Left renal cortex interstitium (tissue), 4 donors: ENCODE results near the gene ARMH2. TPM values are rescaled to one million over a fixed set of nuclear protein-coding genes. Genes with fewer than 3 reads are reported as not detected.

ENCODE experiments used
- DNase-seq, 4 donors: peaks; one replicate each; pipeline ENCODE4 v3.0.0-alpha.2; 2013; ENCODE audit warnings: low read depth in 4 of 4, low spot score in 2 of 4, missing footprints in 1 of 4
- polyA plus RNA-seq, 4 donors: library from polyadenylated mRNA; unstranded; fragments of 120-200 nt; gene quantifications; one replicate each; pipeline ENCODE4 v1.2.1, GENCODE V29; 2013; ENCODE audit not compliant: insufficient read length in 4 of 4

ARMH2 gene
- not detected for polyA plus RNA-seq

DNA sequence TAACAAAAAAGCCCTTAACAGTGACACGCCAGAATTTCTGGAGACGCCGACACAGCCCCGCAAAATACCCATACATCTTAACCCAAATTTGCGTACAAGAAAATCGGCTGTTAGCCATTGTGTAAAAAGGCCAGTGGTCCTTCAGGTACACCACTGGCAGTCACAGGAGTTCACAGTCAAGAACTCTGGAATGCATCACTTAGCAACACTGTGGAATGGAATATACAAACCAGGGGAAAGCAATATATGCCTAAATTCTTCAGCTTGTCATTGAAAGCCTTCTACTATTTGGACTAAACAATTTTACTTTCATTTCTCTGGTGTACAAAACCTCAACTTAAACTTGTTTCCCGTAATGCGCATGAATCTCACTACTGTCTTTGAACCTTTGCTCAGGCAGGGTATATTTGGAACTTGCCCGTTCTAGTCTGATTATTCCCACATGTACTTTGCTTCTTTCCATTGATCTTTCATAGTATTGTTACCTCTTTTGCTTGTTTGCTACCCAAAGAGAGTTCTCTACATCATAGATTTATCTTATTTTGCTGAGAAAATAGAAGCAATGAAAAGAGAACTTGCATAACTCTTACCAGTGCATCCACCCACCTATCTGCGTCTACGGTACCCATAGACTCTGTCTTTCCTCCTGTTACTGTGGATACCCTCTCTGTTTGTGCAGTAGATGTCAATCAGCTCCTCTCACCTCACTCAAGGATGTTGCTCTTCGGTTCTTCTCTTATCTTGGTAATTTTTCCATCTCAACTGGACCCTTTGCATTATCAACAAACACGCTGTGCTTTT lies at the start of gene ARMH2:
TSS of gene ARMH2 (minus strand) at position 178 of the 801 bp plus-strand sequence. CDS start at position 118, 60 bp downstream.
- DNase-seq, result no peak

DNA sequence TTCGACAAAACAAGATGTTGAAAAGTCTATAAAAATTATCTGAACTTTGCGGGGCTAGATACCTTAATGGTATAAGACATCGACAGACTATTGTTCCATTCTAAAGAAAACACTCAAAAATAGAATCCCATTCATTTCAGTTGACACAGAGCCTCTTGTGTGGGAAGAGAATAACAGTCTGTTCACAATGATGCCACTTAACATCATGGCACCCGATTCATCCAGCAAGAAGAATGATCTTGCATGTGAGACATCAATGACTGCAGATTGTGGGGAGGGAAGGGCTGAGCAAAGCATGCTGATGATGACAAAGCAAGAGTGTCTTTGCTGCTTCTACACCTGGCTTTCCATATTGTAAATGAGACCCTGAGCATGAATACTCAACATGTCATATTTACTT lies 49.7 kb upstream of the ARMH2 start:
- no peak for DNase-seq

DNA sequence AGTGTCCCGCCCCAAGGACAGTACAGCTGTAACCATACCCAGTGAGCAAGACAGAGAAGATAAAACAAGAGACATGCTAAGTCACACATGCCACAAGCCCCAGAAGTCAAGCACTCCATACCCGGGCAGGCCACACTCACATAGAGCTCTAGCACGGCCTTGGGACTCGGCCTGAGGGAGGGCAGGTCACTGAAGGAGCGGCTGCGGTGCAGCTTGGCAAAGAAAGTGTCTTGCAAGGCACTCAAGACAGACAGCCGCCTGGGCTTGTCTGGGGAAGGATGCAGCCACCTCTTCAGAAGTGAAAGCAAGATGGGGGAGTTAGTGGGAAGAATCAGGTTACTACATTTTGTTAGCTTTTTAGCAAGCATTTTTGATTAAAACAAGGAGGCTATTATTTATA lies 48.7 kb upstream of the ARMH2 start:
- no peak for DNase-seq

DNA sequence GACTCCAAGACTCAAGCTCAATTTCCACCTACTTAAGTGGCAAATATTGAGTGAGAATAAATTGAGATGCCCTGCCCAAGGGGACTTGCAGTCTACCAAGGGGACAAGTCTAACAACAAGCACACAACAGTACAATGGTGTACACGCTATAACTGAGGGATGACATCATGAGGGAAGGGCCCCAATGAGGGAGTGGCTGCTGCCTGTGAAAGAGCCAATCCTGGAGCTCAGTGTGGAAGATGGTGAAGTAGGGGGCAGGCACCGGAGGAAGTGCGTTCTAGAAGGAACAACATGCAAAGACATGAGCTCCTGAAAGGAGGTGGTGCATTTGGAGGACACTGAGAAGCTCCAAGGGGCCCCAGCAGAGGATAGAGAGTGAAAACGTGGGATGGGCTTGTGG lies 46.9 kb upstream of the ARMH2 start:
- no peak for DNase-seq

DNA sequence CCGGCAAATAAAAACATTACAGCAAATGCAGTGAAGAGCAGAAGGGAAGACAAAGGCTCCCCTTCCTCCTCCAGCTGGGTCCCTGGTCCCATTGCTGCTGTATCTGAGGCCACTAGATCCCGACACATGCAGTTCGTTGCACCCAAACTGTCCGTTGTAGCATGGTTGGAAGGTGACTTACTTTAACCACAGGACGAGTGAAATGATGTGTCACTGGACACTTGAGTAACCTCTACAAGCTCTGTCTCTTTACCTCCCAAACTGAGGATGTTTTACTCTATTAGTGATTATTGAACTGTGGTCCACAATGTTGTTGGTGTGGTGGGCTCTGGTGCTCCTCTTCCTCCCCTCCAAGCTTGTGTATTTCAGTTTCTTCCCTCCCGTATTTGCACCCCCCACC lies 46.2 kb upstream of the ARMH2 start:
- DNase-seq, result no peak

DNA sequence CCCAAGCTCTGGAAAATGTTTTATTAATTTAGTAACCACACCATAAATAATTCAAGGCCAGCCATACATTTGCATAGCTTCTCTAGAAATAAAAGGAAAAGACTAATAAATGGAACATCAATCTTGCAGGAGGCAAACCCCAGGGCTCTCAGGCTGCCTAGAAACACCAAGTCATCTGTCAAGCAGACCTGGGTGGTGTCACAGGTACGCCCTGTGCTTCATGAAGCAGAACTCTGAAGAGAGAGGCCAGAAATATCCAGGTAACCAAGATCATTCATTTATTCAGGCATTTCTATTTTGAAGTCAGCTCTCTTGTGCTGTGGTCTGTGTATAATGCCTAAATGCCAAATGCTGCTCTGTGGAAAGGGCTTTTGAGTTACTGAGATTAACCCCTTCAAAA lies 45.3 kb upstream of the ARMH2 start:
- DNase-seq, result no peak

DNA sequence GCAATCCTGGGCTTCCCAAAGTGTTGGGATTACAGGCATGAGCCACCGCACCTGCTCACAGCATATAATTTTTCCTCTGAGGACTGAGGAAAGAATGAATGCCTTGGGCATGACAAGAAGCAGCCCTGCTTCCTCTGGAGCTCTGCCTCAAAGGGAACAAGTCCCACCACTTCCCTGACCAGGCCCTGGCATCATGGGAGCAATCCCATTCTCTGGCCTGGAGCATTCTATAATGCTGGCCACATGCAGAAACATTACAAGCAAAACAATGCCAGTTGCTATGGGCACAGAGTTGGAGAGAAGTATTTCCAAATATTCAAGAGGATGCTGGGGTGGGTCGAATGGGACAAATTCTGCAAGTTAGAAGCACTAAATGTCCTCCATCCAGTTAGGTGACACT lies 41.5 kb upstream of the ARMH2 start:
- no peak for DNase-seq

DNA sequence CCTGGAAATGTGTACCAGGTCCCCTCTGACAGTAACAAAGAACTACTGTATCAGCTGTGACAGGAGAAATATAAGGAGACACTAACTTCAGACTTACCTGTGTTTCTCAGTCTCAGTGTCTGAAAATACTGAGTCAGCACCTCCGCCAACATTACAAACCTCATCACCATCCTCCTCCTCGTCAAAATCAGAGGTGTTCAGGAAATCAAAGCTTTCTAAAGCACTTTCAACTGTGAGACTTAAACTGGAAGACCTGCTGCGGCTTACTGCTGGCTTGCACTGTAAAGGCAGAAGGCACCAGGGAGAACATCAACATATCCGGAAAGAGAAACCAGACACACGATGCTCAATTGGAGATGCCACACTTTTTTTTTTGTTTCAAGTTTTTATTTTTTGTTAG lies 40.3 kb upstream of the ARMH2 start:
- DNase-seq, result no peak

DNA sequence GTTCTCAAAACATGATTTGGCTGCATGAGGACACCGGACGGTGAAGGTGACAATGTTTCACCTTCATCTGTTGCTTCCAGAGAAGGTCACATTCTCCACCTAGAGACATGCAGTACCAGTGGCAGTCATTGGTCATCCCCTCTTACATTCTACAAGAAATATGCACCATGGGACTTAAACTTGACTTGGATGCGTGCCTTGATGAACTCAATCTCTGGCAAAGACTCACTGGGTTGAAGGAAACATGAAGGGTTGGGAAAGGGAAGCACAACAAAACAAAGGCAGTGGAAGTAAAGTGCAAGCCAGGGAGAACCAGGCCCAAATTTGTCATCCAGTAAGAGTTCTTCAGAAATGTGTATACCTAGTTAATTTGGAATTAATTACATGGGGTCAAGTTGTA lies 39.4 kb upstream of the ARMH2 start:
- DNase-seq, result no peak

DNA sequence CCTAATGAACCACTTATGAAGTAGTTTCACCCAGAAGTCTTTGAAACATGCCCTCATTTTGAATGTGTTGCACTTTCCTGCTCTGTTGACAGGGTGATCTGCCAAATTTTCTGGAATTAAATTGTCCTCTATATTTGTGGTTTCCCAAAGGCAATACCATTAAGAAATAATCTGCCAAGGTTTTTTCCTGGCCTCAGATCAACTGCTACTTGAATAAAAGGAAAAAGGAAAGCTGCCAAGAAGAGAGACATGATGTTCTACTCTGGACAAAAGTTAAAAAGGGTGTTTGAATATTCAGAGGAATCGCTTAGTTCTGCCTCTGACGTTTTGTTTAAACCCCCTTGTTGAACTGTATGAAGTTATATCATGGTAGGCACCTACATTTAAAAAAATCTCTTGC lies 37.4 kb upstream of the ARMH2 start:
- no peak for DNase-seq

DNA sequence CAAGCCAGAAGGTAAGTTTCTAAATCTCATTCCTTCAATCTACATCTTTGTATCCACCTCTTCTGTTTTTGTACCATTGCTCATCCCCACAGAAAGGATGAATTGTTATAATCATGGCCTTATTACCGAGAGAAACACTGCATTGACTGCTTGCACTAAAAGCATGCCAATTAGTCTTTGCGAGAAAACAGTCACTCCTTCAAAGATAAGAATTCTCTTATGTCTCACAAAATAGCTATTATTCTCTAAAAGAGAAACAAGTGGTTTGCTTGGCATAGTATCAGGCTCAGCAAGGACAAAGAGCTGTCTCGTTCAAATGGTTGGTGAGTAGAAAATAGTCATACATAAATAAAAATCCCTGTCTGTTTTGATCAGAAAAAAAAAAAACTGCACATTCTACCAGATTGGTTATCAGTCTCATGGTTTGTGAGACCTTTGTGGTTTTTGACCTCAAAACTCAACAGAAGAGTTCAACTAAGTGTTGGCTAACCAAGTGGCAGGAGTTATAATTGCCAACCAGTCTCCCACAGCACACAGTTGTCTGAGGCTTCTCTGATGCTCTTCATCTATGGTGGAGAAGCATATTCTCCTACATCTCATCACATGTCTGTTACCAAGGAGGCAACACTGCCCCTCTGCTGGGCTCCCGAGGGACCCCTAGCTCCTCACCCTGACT lies 35.1 kb upstream of the ARMH2 start:
- DNase-seq, result no peak

DNA sequence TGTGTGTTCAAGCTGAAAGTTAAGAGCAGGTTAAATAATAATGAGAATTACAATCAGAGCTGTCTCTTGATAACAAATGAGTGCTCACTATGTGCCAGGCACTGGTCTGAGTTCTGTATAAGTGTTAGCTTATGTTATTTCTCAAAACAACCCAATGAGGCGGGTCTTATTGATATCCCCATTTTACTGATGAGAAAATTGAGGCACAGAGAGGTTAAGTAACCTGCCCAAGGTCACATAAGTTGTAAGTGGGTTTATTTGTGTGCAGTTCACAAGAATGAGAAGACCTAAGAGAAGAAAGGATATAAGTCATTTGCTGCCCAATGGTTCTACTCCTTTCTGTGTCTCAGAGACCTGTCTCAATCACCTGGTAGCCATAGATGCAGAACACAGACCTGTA lies 34.1 kb upstream of the ARMH2 start:
- no peak for DNase-seq

DNA sequence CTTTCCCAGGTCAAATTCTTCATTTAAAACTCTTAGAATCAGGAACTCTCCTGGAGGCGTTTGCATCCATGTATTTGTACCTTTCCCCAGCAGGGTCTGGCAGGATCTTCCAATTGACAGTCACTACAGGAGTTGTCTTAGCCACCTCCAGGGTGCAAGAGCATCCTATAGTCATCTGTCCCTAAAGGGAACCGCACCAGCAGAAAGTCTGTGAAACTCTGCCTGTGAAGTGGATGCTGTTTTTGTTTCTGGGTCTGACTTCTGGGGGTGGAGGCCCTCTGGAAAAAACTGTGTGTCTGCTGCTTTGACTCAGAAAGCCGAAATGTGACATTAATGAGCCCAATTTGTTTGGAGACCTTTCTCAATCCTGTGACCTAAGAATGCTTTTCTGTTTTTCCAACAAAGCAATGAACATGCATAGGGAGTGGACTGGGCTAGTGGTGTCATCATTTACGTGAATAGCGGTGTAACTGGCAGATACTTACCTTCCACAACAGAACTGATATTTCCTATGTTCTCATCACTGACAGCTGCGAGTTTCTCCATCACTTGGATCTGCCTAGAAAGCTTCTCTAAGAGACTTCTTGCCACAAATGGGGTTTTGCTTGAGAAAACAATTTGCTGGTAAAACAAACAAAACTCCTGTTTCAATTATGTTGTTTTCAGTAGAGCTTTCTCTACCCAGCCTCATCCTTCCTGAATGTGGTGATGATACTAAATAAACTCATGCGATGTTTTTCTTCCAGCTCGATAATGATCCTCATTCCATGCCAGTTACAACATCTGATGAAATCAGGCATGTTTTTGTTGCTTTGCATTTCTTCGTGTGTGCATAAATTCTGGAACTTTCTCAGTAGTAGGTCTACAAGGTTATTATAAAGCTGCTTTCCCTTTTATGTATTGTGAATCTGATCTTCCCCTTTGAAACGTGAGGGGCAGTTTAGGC lies 33.3 kb upstream of the ARMH2 start:
- no peak for DNase-seq

DNA sequence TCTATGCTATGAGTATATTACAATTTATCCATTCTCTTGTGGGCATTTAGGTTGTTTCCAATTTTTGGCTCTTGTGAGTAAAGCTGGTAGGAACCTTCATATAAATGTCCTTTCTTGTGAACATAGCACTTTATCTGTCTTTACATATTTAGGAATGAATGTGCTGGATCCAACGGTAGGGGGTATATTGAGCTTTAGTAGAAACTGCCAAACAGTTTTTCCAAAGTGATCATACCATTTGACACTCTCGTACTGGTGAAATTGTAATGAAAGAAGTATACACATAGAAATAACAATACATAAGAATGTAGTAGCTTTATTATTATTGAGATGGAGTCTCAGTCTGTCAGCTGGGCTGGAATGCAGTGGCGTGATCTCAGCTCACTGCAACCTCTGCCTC lies 30.9 kb upstream of the ARMH2 start:
- DNase-seq, result no peak

DNA sequence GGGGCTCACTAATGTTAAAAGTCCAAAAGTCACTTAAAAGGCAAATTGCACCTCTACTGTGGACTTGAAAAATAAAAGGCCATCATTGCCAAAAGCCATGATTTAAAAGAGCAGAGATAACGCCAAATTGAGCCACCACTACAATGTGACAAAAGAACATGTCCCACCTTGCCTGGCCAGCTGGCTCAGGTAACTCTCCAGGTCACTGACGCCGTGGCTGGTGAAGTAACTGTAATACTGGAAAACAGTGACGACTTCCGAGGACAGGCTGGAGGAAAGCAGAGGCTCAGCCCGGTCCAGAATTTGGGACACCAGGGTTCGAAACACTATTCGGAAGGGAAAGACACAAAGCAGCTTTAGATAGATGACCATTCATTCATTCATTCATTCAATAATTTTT lies 29.3 kb upstream of the ARMH2 start:
- DNase-seq, result no peak

DNA sequence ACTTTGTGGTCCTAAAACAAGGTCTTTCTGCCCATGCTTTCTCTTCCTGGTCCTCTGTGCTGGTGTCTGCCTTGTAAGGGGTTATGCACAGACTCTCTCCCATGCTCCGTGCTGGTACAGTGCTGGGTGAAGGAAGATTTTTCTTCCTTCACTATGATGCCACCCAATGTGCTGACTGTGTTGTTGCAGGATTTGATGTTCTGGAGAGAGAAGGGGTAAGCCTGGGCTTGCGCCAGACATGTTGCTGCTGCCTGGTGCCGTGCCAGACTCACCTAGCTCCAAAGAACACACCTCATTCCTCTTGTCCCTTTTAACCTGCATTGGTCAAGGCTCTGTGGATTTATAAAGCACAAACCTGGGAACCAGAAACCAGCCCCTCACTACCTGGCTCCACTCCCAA lies 28.4 kb upstream of the ARMH2 start:
- no peak for DNase-seq

DNA sequence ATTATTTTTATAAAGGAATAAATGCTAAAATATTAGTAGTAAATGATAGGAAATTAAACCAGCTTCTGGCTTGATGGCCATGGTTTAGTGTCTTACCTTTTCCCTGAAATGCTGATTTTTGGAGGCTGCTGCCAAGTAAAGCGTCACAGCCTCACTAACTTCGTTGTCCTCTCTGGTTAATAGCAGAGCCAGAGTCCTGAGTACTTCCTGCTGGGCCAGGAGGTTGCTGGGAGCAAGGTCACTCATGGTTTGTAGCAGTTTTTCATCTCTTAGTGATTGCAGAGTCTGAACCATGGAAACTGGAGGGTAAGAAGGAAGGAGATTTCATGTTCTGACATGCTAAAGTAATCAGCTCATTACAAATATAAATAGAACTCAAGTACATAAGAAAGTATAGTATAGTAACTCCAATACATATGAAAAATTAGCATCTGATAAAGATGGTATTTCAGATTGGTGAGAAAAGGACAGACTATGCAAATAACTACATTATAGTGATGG lies 26.5 kb upstream of the ARMH2 start:
- no peak for DNase-seq

DNA sequence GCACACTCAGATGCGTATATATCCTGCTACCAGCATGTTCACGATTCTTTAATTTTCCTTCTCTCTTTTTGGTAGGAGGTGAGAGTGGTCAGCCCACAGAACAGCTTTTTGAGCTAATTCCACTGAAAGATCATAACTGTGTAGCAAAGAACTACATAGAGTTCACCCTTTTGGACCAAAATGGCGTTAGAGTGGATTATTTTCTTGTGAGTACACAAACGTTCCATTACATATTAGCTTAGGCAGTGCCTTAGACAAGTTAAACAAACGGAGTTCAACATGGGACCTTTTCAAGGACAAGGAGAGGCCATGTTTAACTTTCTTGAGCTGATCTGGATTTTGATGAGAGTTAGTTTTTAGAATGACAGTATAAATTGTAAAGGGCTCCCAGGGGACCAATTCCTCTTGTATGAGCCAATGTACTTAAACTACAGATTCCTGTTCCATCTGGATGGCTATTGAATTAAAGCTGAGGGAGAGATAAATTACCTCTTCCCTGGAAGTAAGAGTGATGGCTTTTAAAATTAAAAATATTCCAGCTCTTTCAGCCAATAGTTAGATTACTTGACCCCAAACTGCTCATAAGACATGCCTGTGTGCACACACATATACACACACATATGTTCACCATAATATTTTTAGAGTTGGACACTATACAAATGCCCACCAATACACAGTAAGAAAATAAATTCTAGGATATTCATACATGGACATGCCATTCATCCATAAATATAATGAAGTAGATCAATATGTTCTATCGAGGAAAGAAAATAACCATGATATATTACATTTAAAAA lies 25.6 kb upstream of the ARMH2 start:
- DNase-seq, result no peak

DNA sequence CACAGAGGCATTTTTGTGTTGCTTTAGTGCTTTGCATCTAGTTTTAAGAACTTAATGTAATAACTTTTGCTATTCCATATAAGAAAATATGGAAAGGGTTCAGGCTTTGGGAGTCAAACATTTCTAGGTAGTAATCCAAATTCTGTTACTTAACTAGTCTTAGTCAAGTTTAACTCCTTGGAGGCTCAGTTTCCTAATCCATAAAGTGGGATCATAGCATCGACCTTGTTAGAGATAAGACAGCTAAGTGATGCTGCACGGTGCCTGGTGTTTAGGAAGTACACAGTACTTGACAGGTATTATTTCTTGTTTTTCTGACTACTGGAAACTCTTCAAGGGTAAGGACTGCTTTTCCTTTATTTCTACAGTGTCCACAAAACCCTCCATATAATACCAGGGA lies 24.5 kb upstream of the ARMH2 start:
- DNase-seq, result no peak

DNA sequence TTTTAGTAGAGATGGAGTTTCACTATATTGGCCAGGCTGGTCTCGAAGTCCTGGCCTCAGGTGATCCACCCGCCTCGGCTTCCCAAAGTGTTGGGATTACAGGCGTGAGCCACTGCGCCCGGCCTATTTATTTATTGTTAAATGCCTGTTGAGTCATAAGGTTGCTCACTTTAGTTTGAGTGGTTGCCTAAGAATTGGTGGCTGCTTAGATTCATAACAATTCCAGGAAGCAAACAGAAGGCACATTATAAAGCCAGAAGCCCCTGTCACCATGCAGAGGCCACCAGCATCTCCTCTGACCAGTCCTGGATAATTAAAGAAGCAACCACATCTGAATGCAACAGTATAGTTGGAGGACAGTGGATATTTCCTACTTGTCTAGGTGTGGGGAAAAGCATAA lies 24.0 kb upstream of the ARMH2 start:
- no peak for DNase-seq
